Measurements from ENCODE around the gene CBX8.
"Not testable (repeated sequence)": the region's sequence is repeated elsewhere in the genome, so short reads cannot be mapped to it uniquely, and the experiment has no call there.

CBX8 gene

GRCh38 chr17:79769570-79770506, 27.0 kb downstream of the CBX8 start:
- no peak overlapping the region for H3K4me3 ChIP-seq
- H3K27ac ChIP-seq = no peak overlapping the region

GRCh38 chr17:79765708-79766107, 31.2 kb downstream of the CBX8 start:
- no peak overlapping the region for H3K4me3 ChIP-seq
- no peak overlapping the region for H3K27ac ChIP-seq

GRCh38 chr17:79761894-79762589, 34.8 kb downstream of the CBX8 start:
- Histone ChIP-seq H3K4me3 (no peak overlapping the region), H3K27ac (no peak overlapping the region)

- H3K27ac ChIP-seq = no peak overlapping the region
- no peak overlapping the region for H3K4me3 ChIP-seq
Measured at GRCh38 chr17:79760197-79760906, 36.5 kb downstream of the CBX8 start.

- H3K27ac ChIP-seq = no peak overlapping the region
- no peak overlapping the region for H3K4me3 ChIP-seq
Measured at GRCh38 chr17:79758271-79758670, 38.6 kb downstream of the CBX8 start.

GRCh38 chr17:79757140-79757745, 39.6 kb downstream of the CBX8 start:
- Histone ChIP-seq H3K27ac (no peak overlapping the region), H3K4me3 (no peak overlapping the region)

GRCh38 chr17:79755591-79755990, 41.3 kb downstream of the CBX8 start:
- no peak overlapping the region for H3K27ac ChIP-seq
- H3K4me3 ChIP-seq = no peak overlapping the region

GRCh38 chr17:79754903-79755302, 42.0 kb downstream of the CBX8 start:
- H3K27ac ChIP-seq, H3K4me3 ChIP-seq: not testable (repeated sequence)

GRCh38 chr17:79754370-79754769, 42.5 kb downstream of the CBX8 start:
- Histone ChIP-seq H3K27ac (no peak overlapping the region), H3K4me3 (no peak overlapping the region)

GRCh38 chr17:79752175-79752574, 44.7 kb downstream of the CBX8 start:
- H3K4me3 ChIP-seq = no peak overlapping the region
- no peak overlapping the region for H3K27ac ChIP-seq

- Histone ChIP-seq H3K4me3 (no peak overlapping the region), H3K27ac (no peak overlapping the region)
Measured at GRCh38 chr17:79750650-79751545, 46.0 kb downstream of the CBX8 start.

GRCh38 chr17:79749958-79750357, 46.9 kb downstream of the CBX8 start:
- no peak overlapping the region for H3K27ac ChIP-seq

GRCh38 chr17:79749156-79749815, 47.6 kb downstream of the CBX8 start:
- no peak overlapping the region for H3K27ac ChIP-seq
- H3K4me3 ChIP-seq = no peak overlapping the region

More at GRCh38 chr17:79749958-79750357, 46.9 kb downstream of the CBX8 start:
- no peak overlapping the region for H3K4me3 ChIP-seq

GRCh38 chr17:79748295-79749099, 48.4 kb downstream of the CBX8 start:
- H3K27ac ChIP-seq = no peak overlapping the region

GRCh38 chr17:79747508-79748294, 49.2 kb downstream of the CBX8 start:
- Histone ChIP-seq H3K27ac (no peak overlapping the region), H3K4me3 (no peak overlapping the region)

More at GRCh38 chr17:79748295-79749099, 48.4 kb downstream of the CBX8 start:
- H3K4me3 ChIP-seq = no peak overlapping the region

GRCh38 chr17:79746889-79747507, 49.9 kb downstream of the CBX8 start:
- H3K27ac ChIP-seq = no peak overlapping the region
- H3K4me3 ChIP-seq = no peak overlapping the region
